ENCODE measurements around the gene COL4A4.

Gene COL4A4

GRCh38 chr2:227029426-227030105 is 134.4 kb downstream of the COL4A4 start:
- no peak for DNase-seq

GRCh38 chr2:227025510-227025909 is 138.5 kb downstream of the COL4A4 start:
- no peak for DNase-seq

- DNase-seq = no peak
Observed at GRCh38 chr2:227022608-227023007, 141.4 kb downstream of the COL4A4 start.

- DNase-seq = no peak
Observed at GRCh38 chr2:227020416-227020815, 143.6 kb downstream of the COL4A4 start.

- no peak for DNase-seq
Observed at GRCh38 chr2:227016894-227017293, 147.1 kb downstream of the COL4A4 start.

- DNase-seq = no peak
Observed at GRCh38 chr2:227013881-227014280, 150.1 kb downstream of the COL4A4 start.

GRCh38 chr2:227013330-227013729 is 150.7 kb downstream of the COL4A4 start:
- no peak for DNase-seq

GRCh38 chr2:227010433-227010832 is 153.6 kb downstream of the COL4A4 start:
- DNase-seq = no peak

GRCh38 chr2:227007940-227008339 is 156.1 kb downstream of the COL4A4 start:
- no peak for DNase-seq

- no peak for DNase-seq
Observed at GRCh38 chr2:227007148-227007547, 156.9 kb downstream of the COL4A4 start.

- DNase-seq = peak; percentile 50
Observed at GRCh38 chr2:227006189-227006897, 157.7 kb downstream of the COL4A4 start.

- DNase-seq = no peak
Observed at GRCh38 chr2:227004482-227004881, 159.5 kb downstream of the COL4A4 start.

- no peak for DNase-seq
Observed at GRCh38 chr2:227000123-227000522, 163.9 kb downstream of the COL4A4 start.

- DNase-seq = no peak
Observed at GRCh38 chr2:226999661-227000060, 164.3 kb downstream of the COL4A4 start.

GRCh38 chr2:226995625-226996041 is 168.4 kb downstream of the COL4A4 start:
- DNase-seq = no peak

- DNase-seq = no peak
Observed at GRCh38 chr2:226994775-226995174, 169.2 kb downstream of the COL4A4 start.

- DNase-seq = no peak
Observed at GRCh38 chr2:226993171-226993570, 170.8 kb downstream of the COL4A4 start.

GRCh38 chr2:226991663-226992062 is 172.3 kb downstream of the COL4A4 start:
- no peak for DNase-seq

- no peak for DNase-seq
Observed at GRCh38 chr2:226985583-226985946, 178.4 kb downstream of the COL4A4 start.

- peak; percentile 84 for DNase-seq
Observed at GRCh38 chr2:226984750-226985582, 179.0 kb downstream of the COL4A4 start.

- peak; percentile 20 for DNase-seq
Observed at GRCh38 chr2:226983895-226984749, 179.9 kb downstream of the COL4A4 start.

GRCh38 chr2:226981791-226982326 is 182.1 kb downstream of the COL4A4 start:
- no peak for DNase-seq
